DOHH2 (cell line): ENCODE data around the gene NAALADL2.
"Not testable (repeated sequence)": the region's sequence is repeated elsewhere in the genome, so short reads cannot be mapped to it uniquely, and the experiment has no call there.

Experiments used
- CTCF ChIP-seq: fragments of 200-600 bp; sonication (generic); IDR thresholded peaks from one replicate; pipeline ENCODE4 v1.5.1; 2014; ENCODE audit warnings: antibody characterized with exemption, mild to moderate bottlenecking, low read depth, low read length; ENCODE audit not compliant: poor library complexity, severe bottlenecking
- EZH2phosphoT487 ChIP-seq: fragments of 200-600 bp; sonication (generic); IDR thresholded peaks from 2 replicates; pipeline ENCODE4 v1.6.1; 2017; ENCODE audit warnings: borderline replicate concordance, mild to moderate bottlenecking, antibody characterized with exemption, low read length, moderate library complexity, mixed read lengths

GRCh38 chr3:175131866-175132265 is 272.7 kb downstream of the NAALADL2 start:
- not testable (repeated sequence) for TF ChIP-seq CTCF, EZH2phosphoT487
